NCI-H2081 treated with DMSO at 0.1 percent for 48 hours (cell line): Measurements from ENCODE around the gene GPR161.

ENCODE experiments used
- DNase-seq: peaks from one replicate; lab custom pipeline; 2025; lab: John Stamatoyannopoulos, UW

Gene GPR161

DNA sequence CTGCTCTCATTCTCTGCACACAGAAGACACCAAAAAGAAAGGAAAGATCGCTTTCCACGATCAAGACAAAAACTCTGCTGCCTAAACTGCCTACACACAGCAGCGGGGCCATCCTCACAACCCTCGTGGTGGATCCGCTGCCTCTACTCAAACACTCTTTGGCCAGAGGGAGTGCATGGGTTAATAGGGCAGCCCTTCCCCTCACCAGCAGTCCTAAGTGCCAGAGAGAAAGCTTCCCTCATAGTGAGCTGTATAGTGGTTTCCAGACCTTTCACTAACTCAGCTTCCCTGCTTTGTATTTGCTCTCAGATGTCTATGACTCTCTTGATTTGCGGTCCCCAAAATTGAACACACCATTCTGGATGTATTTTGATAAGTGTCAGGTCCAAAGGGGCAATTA, 30.9 kb downstream of the GPR161 start:
- DNase-seq: no peak

- no peak for DNase-seq
These were observed 32.2 kb downstream of the GPR161 start for GRCh38 chr1:168104535-168104934.

DNA sequence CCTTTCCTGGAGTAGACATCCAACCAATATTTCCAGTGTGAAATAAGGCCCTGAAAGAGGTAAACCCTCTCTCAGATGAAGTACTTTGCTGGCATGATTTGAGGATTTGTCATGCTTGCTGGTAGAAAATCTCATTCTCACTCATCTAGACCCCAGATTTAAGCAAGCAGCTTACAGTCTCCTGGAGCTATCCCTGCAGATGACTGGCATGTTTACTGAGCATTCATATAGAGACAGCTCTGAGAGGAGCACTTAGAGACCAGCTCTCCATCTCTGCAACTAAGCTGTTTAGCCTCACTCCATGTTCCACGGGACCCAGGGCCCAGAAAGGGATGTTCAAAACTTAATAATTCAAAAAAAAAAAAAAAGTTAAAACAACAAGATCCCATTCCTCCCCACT, 34.2 kb downstream of the GPR161 start:
- no peak for DNase-seq

DNA sequence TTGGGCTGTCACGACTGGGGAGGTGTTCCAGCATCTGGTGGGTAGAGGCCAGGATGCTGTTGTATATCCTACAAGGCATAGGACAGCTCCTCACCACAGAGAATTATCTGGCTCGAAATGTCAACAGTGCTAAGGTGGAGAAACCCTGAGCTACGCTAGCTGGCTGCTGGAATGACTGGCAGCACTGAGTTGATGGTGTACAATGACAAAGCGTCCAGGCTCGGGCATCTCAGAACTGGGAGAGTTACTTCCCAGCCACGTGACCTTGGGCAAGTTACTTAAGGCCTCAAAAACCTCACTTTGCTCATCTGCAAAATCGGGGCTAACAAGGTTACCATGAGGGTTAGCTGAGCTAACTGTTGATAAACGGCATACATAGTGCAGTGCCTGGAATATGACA, 35.4 kb downstream of the GPR161 start:
- DNase-seq: no peak

DNA sequence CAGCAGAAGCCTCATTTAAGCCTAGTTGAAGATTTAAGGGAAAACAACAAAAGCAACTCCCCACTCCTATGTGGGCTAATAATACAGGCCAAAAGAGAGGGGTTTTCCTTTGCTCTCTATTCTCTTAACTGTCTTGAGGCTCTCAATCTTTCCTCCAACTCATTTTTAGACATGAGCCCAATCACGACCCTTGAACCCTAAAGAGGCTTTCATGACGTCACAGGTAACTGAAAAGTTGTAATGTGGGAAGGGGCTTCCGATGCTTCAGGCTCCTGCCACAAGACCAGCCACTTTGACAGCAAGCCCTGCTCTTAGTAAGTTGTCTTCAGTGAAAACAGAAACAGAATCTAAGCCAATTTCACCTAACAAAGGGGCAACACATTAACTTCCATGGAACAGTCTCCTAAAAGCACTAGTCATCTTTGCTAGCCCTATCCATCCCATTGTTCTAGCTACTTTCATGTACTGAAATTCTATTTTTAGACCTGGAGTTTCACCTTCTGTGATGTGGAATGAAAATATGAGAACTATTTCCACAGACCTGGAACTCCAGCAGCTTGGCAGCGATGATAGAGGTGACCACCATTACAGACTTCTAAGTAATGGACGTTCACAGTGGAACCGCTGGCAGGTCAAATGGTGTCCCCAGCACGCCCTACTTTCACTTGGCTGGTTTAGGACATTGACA, 36.3 kb downstream of the GPR161 start:
- DNase-seq: no peak

- no peak for DNase-seq
These were observed 37.4 kb downstream of the GPR161 start for GRCh38 chr1:168099337-168099801.

DNA sequence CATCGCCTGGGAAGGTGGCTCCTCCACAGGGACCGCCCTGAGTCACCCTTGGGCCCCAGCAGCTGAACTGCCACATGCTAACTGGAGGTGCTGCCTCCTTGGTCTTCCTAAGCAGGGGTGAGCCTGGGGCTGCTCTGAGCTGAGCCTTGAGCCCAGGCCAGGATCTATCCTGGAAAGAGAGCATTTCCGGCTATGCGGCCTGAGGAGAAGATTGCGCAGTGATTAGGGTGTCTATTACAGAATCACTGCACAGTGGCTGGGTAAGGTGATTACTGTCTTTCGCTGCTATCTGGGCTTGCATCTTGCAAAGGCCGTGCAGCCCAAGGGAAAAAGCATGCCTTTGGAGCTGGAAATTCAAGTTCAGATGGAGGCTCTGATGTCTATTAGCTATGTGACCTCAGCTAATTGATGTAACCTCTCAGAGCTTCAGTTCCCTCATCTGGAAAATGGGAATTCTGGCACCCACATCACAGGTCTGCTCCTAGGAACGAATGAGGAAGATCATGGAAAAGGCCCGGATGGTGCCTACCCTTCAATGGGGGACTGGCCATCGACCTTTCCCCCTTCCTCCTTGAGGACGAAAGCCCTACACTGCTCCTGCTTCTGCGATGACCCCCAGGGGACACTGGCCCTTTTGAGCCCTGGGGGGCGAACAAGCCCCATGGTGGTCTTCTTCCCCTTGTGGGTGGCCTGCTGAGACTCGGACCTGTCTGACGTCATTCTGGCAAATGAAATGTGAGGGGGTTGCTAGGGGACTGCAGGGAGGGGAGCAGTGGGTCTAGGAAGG, 38.0 kb downstream of the GPR161 start:
- no peak for DNase-seq

DNA sequence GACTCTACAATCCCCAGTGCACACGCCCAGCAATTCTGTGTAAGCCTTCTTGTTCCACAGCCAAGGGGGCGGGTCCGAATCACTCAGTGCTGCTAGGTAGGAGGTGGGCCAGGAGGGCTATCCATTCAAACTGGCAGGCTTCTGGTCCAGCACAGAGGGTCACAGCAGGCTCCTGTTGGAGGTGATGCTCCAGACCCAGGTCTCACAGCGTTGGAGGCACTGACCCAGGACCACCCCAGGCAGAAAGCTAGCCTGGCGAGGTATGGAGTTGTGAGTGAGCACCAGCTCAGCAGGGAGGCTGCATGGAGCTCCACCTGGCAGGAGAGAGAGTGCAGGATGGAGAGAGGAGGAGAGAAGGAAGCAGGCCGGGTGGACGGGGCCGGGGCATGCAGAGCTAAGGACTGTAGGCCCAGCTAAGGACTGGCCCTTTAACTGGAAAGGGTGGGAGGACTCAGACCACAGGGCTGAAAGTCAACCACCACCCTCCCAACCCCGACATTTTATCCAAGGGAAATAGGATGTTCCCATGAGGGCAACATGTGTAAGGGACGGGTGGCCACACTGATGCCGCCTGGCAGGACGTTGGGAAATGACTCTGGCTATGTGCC, 38.7 kb downstream of the GPR161 start:
- DNase-seq: no peak

- no peak for DNase-seq
These were observed 40.2 kb downstream of the GPR161 start for GRCh38 chr1:168096296-168097165.

GRCh38 chr1:168095476-168095875, 41.3 kb downstream of the GPR161 start:
- no peak for DNase-seq

GRCh38 chr1:168093616-168094015, 43.1 kb downstream of the GPR161 start:
- DNase-seq: no peak

GRCh38 chr1:168092566-168093355, 44.0 kb downstream of the GPR161 start:
- no peak for DNase-seq

DNA sequence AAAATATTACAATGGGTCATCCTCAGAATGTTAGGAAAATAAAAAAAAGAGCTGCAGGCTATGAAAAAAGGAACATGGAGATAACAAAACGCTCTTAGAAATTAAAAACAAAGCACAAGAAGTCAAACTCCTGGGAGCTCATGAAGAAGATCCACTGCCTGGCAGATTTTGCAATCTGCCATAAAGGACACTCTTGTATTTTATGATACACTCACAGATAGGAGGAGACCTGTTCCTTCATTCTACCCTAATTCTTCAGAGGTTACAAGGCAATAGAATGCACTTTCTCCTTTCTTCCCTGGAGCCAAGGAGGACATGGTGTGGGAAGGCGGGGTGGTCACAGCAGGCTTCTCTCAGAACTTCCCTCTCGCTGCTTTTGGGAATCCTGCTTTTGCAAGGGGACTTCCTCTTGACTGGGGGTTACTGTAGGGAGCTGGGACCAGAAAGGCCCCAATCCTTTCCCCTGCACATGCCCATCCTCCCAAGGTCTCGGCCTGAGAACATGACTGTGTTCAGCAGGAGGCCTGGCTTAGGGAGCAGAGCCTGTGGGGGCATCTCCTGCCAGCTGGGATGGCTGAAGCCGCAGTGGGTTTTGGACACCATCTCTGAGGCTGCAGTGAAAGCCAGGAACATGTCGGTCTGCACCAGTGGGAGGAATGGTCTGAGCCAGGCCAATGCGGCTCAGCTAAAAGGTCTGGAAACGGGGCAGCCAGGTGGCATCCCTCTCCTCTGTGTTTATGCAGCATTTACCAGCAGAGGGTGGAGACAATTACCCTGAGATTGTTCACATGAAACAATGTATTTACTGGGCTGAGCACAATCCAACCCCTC, 44.8 kb downstream of the GPR161 start:
- no peak for DNase-seq

DNA sequence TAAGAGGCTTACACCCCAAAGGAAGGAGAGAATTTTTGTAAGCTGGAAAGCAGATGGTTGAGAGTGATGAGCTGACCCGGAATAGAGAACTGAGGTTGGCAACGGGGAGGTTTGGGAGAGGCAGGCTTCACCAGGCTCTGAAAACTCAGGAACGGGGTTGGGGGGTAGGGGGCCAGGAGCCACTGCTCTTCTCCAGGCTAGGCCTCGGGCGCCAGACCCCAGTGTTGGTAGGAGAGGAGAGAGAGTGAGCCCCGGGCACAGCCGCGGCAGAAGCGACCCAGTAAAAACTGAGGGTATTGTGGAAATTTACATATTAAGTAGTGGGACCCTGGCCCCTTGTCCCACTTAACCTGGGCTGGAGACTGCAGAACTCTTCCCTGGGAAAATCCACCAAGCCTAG, 45.7 kb downstream of the GPR161 start:
- no peak for DNase-seq

GRCh38 chr1:168090395-168090794, 46.3 kb downstream of the GPR161 start:
- DNase-seq: no peak

DNA sequence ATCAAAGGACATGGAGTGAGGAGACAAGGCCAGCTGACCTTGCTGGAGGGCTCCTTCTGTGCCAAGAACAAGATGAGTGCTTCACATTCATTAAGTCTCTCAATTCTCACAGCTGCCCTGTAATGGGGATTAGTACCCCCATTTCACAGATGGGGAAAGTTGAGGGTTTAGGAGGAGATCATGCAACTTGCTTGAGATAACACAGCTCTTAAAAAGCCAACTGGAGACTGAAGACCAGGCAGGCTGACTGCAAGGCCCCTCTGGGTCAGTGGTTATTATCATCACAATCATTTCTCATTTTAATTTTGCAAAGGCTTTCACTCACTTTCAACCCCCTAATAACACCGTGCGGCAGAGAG, 46.8 kb downstream of the GPR161 start:
- DNase-seq: no peak

DNA sequence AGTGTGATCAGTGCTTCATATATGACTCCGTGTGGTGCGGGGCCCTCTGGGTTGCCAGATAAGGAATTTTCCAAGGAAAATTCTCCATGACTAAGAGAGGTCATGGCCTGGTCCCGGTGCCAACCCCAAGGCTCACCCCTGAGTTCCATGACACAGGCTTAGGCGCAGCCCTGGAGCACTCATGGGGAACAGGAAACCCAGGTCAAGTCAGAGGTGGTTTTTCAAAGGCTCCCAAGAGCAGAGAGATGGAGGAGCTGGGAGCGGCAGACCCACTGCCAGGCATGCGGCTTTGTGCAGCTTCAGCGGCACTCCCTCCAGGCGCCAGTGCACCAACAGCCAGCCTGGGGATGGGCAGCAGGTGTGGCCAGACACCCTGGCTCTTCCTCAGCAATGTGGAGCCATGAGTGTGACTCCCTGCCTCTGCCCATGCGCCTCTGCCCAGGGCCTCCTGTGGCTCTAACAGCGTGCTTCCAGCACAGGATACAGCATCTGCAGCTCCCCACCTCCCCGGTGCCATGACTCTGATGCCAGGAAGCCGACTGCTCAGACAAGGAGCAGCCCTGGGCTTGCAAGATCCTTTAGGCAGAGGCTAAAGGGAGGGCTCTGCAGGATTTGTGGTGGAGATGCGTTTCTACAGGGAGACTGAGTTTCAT, 47.3 kb downstream of the GPR161 start:
- DNase-seq: no peak

DNA sequence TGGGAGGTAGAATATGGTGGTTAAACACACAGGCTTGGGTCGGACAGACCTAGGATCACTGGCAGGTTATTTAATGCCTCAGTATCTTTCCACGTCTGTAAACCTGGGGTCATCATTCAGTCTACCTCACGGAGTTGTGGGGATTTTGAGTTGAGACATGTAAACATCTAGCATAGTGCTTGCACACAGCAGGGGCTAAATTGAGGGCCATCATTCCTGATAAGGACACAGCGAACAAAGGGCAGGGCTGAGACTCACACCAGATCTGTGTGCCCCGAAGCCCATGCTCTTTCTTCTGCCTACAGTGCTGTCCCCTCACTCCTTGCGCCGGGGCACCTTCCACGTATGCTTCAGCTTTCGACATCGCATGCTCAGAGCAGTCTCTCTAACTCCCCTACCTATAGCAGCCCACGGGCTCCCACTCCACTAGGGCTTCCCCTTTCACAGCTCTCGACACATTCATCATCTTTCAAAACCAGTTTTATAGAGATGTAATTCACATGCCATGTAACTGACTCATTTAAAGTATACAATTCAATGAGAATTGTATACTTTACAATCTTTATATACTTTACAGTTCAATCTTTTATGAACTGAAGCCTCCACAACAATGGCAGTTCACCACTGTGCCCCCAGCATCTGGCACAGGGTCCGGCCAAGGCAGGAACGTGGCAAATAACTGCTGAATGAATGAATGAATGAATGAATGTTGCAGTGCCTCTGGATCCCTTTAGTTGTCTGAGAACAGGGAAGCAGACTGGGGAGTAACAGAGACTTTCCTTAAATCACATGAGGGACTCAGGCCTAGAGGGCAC, 48.0 kb downstream of the GPR161 start:
- DNase-seq: no peak

DNA sequence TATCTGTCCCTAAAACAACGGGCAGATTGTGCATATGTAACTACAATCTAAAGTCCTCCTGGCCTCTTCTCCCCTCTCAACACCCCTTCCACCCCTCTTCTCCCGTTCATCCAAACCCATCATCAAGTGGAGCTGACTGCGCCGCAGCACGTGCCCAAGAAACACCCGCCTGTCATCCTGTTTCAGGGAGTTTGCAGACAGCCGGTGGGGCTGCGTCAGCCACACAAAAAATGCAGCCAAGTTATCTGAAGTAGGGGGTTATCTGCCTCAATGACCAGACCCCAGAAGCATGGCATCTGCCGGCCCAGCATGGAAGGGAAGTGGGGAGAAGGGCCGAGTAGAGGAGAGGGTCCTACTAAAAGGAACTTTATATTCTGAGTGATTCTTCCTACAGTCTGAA, 49.0 kb downstream of the GPR161 start:
- no peak for DNase-seq
